ENCODE measurements around the gene CDH8. TPM values are rescaled to one million over a fixed set of nuclear protein-coding genes. Genes with fewer than 3 reads are reported as not detected.

The CDH8 gene, protein sequence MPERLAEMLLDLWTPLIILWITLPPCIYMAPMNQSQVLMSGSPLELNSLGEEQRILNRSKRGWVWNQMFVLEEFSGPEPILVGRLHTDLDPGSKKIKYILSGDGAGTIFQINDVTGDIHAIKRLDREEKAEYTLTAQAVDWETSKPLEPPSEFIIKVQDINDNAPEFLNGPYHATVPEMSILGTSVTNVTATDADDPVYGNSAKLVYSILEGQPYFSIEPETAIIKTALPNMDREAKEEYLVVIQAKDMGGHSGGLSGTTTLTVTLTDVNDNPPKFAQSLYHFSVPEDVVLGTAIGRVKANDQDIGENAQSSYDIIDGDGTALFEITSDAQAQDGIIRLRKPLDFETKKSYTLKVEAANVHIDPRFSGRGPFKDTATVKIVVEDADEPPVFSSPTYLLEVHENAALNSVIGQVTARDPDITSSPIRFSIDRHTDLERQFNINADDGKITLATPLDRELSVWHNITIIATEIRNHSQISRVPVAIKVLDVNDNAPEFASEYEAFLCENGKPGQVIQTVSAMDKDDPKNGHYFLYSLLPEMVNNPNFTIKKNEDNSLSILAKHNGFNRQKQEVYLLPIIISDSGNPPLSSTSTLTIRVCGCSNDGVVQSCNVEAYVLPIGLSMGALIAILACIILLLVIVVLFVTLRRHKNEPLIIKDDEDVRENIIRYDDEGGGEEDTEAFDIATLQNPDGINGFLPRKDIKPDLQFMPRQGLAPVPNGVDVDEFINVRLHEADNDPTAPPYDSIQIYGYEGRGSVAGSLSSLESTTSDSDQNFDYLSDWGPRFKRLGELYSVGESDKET
- polyA plus RNA-seq (2011; rRNA removed): 0.94 and 1.0 TPM in 2 replicates
- 0.34 TPM in 2 replicates for polyA plus RNA-seq (2012; cell fraction: cytosol; rRNA removed)
- 0.31 TPM in 1 of 2 replicates, not detected in the other for polyA plus RNA-seq (2012; cell fraction: nucleus; rRNA removed)
- 0.23 to 0.55 TPM (median 0.40 TPM) in 3 replicates for polyA plus RNA-seq (2017; fragmentation: RNase III; extraction: RNeasy Plus Mini Kit Qiagen cat#74134 plus additional on column Dnase treatment)
- 2.3 and 5.9 TPM in 2 replicates for polyA minus RNA-seq (2011; rRNA and poly(A)+ RNA removed)

GRCh38 chr16:62036101-62036801 is at the start of gene CDH8:
Gene CDH8, minus strand, starts transcription at chr16:62036438. Its CDS starts 15,035 bp downstream, at chr16:62021403.
- ATAC-seq (peak; percentile 24 to 51; a peak in 4 of 6 replicates), FAIRE-seq (no peak), DNase-seq (ENCODE audit: low read depth in 1 of 2, low spot score in 1 of 2) (no peak)
- ChIA-PET POLR2A (no interaction called here), CTCF (no interaction called here)
- peak within 1 kb of the TSS; percentile 63 for H3K4me2 ChIP-seq
- H3K27ac ChIP-seq: no peak within 1 kb of the TSS
- H3K4me1 ChIP-seq: peaks cover 7% of the 10 kb centered on the region; the same call in 1 of the 3 replicates
- no peaks in the 10 kb centered on the region; the same call in 2 of the 3 replicates for H3K9me3 ChIP-seq
- peak within 1 kb of the TSS; percentile 24; the same call in 2 of the 3 replicates for H3K4me3 ChIP-seq
- 14% methylated on average over 22 of the region's 60 CpGs for WGBS (ENCODE audit: missing lambda C conversion rate)
- no peak for TF ChIP-seq HOXB13 (CRISPR knock-in tag; IDR thresholded peaks at IDR 0.05; ENCODE audit: low read depth)
- no peak for TF ChIP-seq HDAC2 (IDR thresholded peaks at IDR 0.05)
- TF ChIP-seq HOXB5 (CRISPR knock-in tag; IDR thresholded peaks at IDR 0.05): no peak
- TF ChIP-seq FOSL2 (IDR thresholded peaks at IDR 0.05): no peak
- no peak for TF ChIP-seq FOSL2 (CRISPR knock-in tag; IDR thresholded peaks at IDR 0.05)
- no peak for TF ChIP-seq MYC (IDR thresholded peaks at IDR 0.05; ENCODE audit: borderline replicate concordance, low read length)
- TF ChIP-seq EP300 (IDR thresholded peaks at IDR 0.05): no peak
- TF ChIP-seq CEBPB (IDR thresholded peaks at IDR 0.05): no peak
- TF ChIP-seq PBX3 (IDR thresholded peaks at IDR 0.05): no peak
- TF ChIP-seq ZC3H11A (IDR thresholded peaks at IDR 0.05): no peak
- TF ChIP-seq RARB (CRISPR knock-in tag; IDR thresholded peaks at IDR 0.05): no peak
- TF ChIP-seq FOSB (CRISPR knock-in tag; IDR thresholded peaks at IDR 0.05): no peak
- TF ChIP-seq SREBF2 (IDR thresholded peaks at IDR 0.05): no peak
- no peak for TF ChIP-seq PHF8 (IDR thresholded peaks at IDR 0.05; ENCODE audit: borderline replicate concordance, low read depth)

DNA sequence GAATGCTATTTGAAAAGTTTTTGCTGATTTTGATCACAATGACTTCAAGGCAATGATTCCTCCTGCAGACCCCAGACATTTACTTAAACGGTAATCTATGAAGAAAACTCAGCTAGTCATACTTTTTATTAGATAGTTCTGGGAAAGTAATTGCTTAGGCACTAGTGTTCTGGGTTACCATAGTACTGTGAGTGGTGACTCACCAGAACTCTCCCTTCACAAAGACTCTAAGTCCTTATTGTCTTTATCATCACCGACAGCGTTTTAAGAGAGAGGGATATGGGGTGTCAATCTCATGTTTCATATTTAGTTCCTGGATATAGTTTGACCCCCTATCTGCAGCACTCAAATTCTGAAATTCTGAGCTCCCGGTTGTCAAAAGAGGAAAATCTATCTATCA is 43.0 kb upstream of the CDH8 start:
- ChIA-PET CTCF (no interaction called here), POLR2A (no interaction called here)
- WGBS (ENCODE audit: missing lambda C conversion rate): 2% methylated on average over 4 of the region's 4 CpGs
- FAIRE-seq (no peak), ATAC-seq (no peak), DNase-seq (ENCODE audit: low read depth in 1 of 2, low spot score in 1 of 2) (no peak)
- no peak for TF ChIP-seq POLR2A (IDR thresholded peaks at IDR 0.05; ENCODE audit: low read length)
- no peak for TF ChIP-seq ZSCAN20 (CRISPR knock-in tag; IDR thresholded peaks at IDR 0.05)
- H3K27ac ChIP-seq: no peak overlapping the region
- no peak overlapping the region for H3K4me2 ChIP-seq
- H3K4me1 ChIP-seq: no peaks in the 10 kb centered on the region
- no peak overlapping the region for H3K4me3 ChIP-seq
- H3K9me3 ChIP-seq: no peaks in the 10 kb centered on the region

DNA sequence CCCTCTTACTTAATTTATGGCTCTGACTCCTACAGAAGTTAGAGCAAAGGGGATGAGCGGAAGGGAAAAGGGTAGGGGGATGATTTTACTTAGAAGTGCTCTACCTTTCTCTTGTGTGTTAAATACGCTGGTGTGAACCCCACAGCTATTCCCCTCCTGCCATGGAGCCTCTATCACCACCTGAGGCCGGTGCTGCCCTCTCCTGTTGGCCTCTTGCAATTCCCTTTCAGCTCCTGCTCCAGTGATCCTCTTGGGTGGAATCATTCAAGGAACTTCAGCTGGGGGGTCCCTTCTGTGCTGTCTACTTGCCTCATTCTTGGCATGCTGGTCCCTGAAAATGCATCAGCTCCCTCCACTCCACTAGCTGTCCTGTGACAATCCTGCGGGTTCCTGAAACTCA is 41.8 kb upstream of the CDH8 start:
- ChIA-PET CTCF (interaction anchor here (0.9 kb wide), 1 partner anchor 14 kb away, joined by 3 read pairs; no protein-coding TSS in a partner anchor), POLR2A (no interaction called here)
- DNase-seq (ENCODE audit: low read depth in 1 of 2, low spot score in 1 of 2) (peak in 1 of 2 experiments; percentile 33), FAIRE-seq (no peak), ATAC-seq (peak in 1 of 2 experiments; percentile 69; a peak in 3 of 6 replicates)
- 5% methylated on average over 4 of the region's 4 CpGs for WGBS (ENCODE audit: missing lambda C conversion rate)
- no peaks in the 10 kb centered on the region for H3K4me1 ChIP-seq
- H3K9me3 ChIP-seq: no peaks in the 10 kb centered on the region
- peak; percentile 15 to 31; a peak in 1 of 5 replicates for TF ChIP-seq RAD21 (conservative IDR thresholded peaks at IDR 0.05 in 1 of 2, IDR thresholded peaks at IDR 0.05 in 1 of 2)
- TF ChIP-seq, protein P1, sequence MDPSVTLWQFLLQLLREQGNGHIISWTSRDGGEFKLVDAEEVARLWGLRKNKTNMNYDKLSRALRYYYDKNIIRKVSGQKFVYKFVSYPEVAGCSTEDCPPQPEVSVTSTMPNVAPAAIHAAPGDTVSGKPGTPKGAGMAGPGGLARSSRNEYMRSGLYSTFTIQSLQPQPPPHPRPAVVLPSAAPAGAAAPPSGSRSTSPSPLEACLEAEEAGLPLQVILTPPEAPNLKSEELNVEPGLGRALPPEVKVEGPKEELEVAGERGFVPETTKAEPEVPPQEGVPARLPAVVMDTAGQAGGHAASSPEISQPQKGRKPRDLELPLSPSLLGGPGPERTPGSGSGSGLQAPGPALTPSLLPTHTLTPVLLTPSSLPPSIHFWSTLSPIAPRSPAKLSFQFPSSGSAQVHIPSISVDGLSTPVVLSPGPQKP (IDR thresholded peaks at IDR 0.05; ENCODE audit: low read depth, low read length): no peak
- no peak overlapping the region for H3K4me2 ChIP-seq
- H3K4me3 ChIP-seq: no peak overlapping the region
- H3K27ac ChIP-seq: no peak overlapping the region
